Adipocyte (in vitro differentiated cells): ENCODE results near the gene ASTN2.

Experiments
- DNase-seq: peaks from one replicate; pipeline ENCODE4 v3.0.0-alpha.2; 2015; ENCODE audit warnings: low read depth
- H3K27me3 ChIP-seq: replicated peaks from 2 replicates; pipeline ENCODE4 v1.7.0; 2013; ENCODE audit warnings: mild to moderate bottlenecking, low read length, moderate library complexity; ENCODE audit not compliant: control insufficient read depth, insufficient read depth
- H3K36me3 ChIP-seq: 2 replicates; pipeline ENCODE4 v1.7.0; 2013; ENCODE audit warnings: low read length, mild to moderate bottlenecking, moderate library complexity; ENCODE audit not compliant: control insufficient read depth, insufficient read depth, severe bottlenecking
- H3K4me1 ChIP-seq: 2 replicates; pipeline ENCODE4 v1.7.0; 2013; ENCODE audit warnings: mild to moderate bottlenecking, low read length, moderate library complexity; ENCODE audit not compliant: control insufficient read depth, insufficient read depth
- H3K4me3 ChIP-seq: 2 replicates; pipeline ENCODE4 v1.7.0; 2013; ENCODE audit warnings: mild to moderate bottlenecking, low read length, moderate library complexity
- H3K9ac ChIP-seq: 2 replicates; pipeline ENCODE4 v1.7.0; 2013; ENCODE audit warnings: mild to moderate bottlenecking, low read length, moderate library complexity
- H3K9me3 ChIP-seq: 2 replicates; pipeline ENCODE4 v1.7.0; 2013; ENCODE audit warnings: mild to moderate bottlenecking, low read length, moderate library complexity; ENCODE audit not compliant: control insufficient read depth

ASTN2 gene

GRCh38 chr9:116565986-116566385 lies 848.9 kb downstream of the ASTN2 start:
- Histone ChIP-seq H3K4me3 (no peak overlapping the region), H3K4me1 (peaks cover 6% of the 10 kb centered on the region), H3K9me3 (no peaks in the 10 kb centered on the region), H3K9ac (no peak overlapping the region), H3K36me3 (no peaks in the 10 kb centered on the region), H3K27me3 (no peaks in the 10 kb centered on the region)
- no peak for DNase-seq

DNA sequence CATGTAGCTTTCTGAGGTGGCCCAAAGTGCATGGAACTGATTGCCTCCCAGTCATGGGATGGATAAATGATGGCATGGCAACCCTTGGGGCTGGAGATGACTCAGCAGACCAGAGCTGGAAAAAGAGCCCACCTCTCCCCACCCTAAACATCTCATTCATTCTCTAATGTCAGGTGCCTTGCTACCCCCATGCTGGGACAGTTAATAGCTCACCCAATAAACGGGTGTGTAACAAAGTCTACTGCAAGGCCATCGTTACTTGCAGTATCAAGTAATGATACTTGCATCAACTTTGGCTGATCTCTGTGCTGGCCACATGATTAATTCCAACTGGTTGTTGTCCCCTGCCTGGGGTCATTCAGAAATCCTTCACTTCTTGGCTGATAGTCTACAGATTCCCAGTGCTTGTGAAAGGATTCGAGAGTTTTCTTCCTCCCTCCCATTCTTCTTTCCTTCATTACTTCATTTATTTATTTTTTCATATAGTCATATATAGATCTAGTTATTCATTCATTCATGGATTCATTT lies 850.5 kb downstream of the ASTN2 start:
- no peak overlapping the region for H3K9ac ChIP-seq
- no peaks in the 10 kb centered on the region for H3K36me3 ChIP-seq
- no peaks in the 10 kb centered on the region for H3K27me3 ChIP-seq
- no peak for DNase-seq
- no peak overlapping the region for H3K4me3 ChIP-seq
- peaks cover 5% of the 10 kb centered on the region for H3K4me1 ChIP-seq
- no peaks in the 10 kb centered on the region for H3K9me3 ChIP-seq

DNA sequence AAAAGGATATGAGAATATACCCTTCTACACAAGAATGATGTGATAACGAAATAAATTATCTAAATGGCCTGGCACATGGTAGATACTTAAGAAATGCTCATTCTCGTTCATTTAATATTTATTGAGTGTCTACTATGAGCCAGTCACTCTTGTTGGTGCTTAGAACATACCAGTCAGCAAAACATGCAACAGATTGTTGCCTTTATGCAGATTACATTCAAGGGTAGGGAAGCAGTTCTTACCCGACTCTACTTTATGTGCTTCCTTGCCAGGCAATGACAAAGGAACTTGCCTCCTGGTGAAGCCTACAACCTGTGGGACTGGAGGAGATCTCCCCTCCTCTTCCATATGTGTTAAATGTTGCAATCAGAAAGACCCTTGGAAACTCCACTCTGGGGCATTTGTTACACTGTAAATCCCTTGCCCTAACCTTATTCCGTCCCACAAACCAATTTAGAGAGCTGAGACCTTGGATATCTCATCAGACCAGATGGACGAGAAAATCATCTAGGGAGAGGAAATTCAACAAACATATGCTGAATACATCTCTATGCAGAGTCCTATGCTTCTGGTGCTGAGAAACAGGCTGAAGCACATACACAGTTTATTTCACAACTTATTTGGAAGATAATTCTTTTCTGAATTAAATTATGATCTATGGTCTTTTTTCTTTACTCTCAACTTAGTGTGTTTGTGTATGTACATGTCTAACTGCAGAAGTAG lies 855.9 kb downstream of the ASTN2 start:
- no peaks in the 10 kb centered on the region for H3K9me3 ChIP-seq
- H3K27me3 ChIP-seq: no peaks in the 10 kb centered on the region
- H3K4me1 ChIP-seq: no peaks in the 10 kb centered on the region
- no peak overlapping the region for H3K4me3 ChIP-seq
- no peak overlapping the region for H3K9ac ChIP-seq
- H3K36me3 ChIP-seq: no peaks in the 10 kb centered on the region
- no peak for DNase-seq

- H3K4me1 ChIP-seq: no peaks in the 10 kb centered on the region
- no peak for DNase-seq
Observed at GRCh38 chr9:116558035-116558434, 856.8 kb downstream of the ASTN2 start.

GRCh38 chr9:116555556-116556155 lies 859.2 kb downstream of the ASTN2 start:
- no peak for DNase-seq
- Histone ChIP-seq H3K36me3 (no peaks in the 10 kb centered on the region), H3K4me3 (no peak overlapping the region), H3K27me3 (no peaks in the 10 kb centered on the region), H3K4me1 (peaks cover 10% of the 10 kb centered on the region), H3K9ac (no peak overlapping the region), H3K9me3 (no peaks in the 10 kb centered on the region)

More at GRCh38 chr9:116558035-116558434, 856.8 kb downstream of the ASTN2 start:
- Histone ChIP-seq H3K9ac (no peak overlapping the region), H3K9me3 (no peaks in the 10 kb centered on the region), H3K36me3 (no peaks in the 10 kb centered on the region), H3K27me3 (no peaks in the 10 kb centered on the region), H3K4me3 (no peak overlapping the region)

GRCh38 chr9:116555119-116555518 lies 859.7 kb downstream of the ASTN2 start:
- Histone ChIP-seq H3K27me3 (no peaks in the 10 kb centered on the region), H3K9ac (no peak overlapping the region), H3K36me3 (no peaks in the 10 kb centered on the region), H3K4me3 (no peak overlapping the region), H3K4me1 (peaks cover 16% of the 10 kb centered on the region), H3K9me3 (no peaks in the 10 kb centered on the region)
- DNase-seq: no peak

DNA sequence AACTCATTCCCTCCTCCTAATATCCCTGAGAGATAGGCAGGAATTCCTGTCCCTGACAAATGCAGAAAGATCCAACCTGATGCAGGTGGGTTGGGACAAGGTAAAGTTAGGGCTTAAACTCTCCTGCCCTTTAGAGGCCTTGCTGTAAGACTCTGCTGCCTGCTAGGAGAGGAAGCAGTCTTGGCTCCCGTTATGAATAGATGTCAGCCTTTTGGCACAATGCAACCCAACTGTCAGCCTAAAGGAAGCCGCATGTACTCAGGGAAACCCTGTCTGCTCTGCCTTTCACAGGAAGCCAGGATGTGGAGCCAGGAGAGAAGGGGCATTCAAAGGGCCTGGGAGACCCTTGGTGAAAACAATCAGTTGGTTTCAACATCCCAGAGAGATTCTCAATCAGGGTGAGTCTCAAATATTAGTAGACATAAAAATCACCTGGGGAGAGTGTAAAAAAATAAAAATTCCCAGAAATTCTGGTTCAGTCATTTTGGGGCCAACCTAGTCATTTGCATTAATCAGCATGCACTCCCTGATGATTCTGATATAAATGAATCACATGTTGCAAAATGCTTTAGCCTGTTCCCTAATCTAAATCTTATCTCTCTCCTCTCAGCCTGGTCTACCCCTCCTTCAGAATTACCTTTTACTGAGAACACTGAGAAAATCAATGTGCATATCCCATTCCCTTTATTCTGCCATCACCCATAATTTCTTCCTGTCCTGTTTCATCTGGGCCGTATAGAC lies 864.0 kb downstream of the ASTN2 start:
- DNase-seq: peak; percentile 62

GRCh38 chr9:116549786-116550660 lies 864.8 kb downstream of the ASTN2 start:
- Histone ChIP-seq H3K27me3 (no peaks in the 10 kb centered on the region), H3K9me3 (no peaks in the 10 kb centered on the region), H3K4me3 (no peak overlapping the region), H3K4me1 (peaks cover 53% of the 10 kb centered on the region), H3K36me3 (no peaks in the 10 kb centered on the region), H3K9ac (peak overlapping the region; percentile 25)
- peak; percentile 32 for DNase-seq

More for the DNA sequence above, 864.0 kb downstream of the ASTN2 start:
- Histone ChIP-seq H3K4me3 (no peak overlapping the region), H3K27me3 (no peaks in the 10 kb centered on the region), H3K9ac (peak overlapping the region; percentile 25), H3K36me3 (no peaks in the 10 kb centered on the region), H3K9me3 (no peaks in the 10 kb centered on the region), H3K4me1 (peaks cover 49% of the 10 kb centered on the region)

DNA sequence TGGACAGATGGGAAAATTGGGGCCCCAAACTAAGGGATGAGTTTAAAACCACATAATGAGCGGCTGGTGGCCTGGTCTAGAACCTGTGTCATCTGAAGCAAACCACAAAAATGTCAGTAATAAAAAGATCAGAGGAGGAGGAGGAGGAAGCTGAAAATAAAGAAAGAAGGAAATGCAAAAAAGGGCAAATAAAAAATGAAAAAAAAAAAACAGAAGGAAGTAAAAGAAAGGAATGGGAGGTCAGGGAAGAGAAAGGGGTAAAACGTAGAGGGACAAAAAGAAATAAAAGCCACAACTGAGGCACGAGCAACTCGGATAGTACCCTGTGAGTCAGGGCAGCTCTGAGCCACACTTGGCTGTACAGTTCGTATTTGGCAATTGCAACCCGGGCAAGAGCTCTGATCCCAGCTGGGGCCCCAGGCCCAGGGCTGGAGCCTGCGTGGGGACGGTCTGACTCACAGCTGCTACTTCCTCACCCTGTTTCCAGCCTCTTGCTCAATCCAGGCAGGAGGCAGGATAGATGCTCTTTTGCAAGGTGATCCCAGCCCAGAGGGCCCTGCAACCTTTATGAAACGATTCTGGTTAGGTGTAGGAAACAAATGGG lies 865.7 kb downstream of the ASTN2 start:
- no peaks in the 10 kb centered on the region for H3K9me3 ChIP-seq
- no peaks in the 10 kb centered on the region for H3K27me3 ChIP-seq
- peak; percentile 99 for DNase-seq
- H3K9ac ChIP-seq: peak overlapping the region; percentile 48
- H3K4me3 ChIP-seq: no peak overlapping the region
- H3K36me3 ChIP-seq: no peaks in the 10 kb centered on the region
- peaks cover 62% of the 10 kb centered on the region for H3K4me1 ChIP-seq

DNA sequence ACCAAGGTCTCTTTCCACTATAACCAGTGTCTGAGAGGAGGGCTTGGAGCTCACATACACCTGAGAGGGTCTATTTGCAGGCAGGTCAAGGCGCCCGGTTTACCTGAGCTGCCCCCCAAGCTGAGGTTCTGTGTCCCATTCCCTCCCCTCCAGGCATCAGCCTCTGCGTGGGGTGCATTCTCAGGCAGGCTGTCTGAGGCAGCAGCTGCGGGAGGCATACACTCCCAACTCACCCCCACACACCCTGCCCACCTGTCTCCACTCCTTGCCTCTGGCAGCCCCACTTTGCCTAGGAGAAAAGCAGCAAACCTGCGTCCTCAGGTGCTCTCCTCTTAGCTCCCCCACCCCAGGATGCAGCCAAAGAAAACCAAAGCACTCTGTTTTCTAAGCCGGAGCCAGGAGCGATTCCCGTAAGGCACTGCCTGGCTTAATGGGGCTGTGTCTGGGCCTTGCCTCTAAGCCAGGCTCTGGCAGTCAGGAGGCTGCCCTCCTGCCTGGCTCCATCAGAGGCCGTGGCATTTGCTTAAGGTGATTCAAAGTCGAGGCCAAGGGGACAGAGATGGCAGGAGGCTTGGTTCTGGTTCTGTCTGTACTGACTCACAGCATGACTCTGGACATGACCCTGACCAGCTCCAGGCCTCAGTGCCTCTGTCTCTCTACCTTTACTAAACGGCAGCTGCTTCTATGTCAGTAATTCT lies 867.0 kb downstream of the ASTN2 start:
- H3K27me3 ChIP-seq: no peaks in the 10 kb centered on the region
- H3K4me3 ChIP-seq: no peak overlapping the region
- no peak for DNase-seq
- H3K4me1 ChIP-seq: peaks cover 74% of the 10 kb centered on the region
- peak overlapping the region; percentile 4 for H3K9ac ChIP-seq
- H3K9me3 ChIP-seq: no peaks in the 10 kb centered on the region
- no peaks in the 10 kb centered on the region for H3K36me3 ChIP-seq
